IMR-90 (cell line): ENCODE results near the gene TRAT1. TPM values are rescaled to one million over a fixed set of nuclear protein-coding genes. Genes with fewer than 3 reads are reported as not detected.

Source experiments
- ATAC-seq: fragments of 200-7000 bp; cut with Tn5 transposase; 2 replicates; pipeline ENCODE4 v1.9.1; 2020; ENCODE audit warnings: low read depth, mild to moderate bottlenecking, moderate library complexity
- BruUV-seq: library from RNA; stranded (reverse); fragments of 400-500 nt; replicated peaks from 2 replicates; lab custom pipeline; 2021; lab: Mats Ljungman, UMichigan
- CTCF ChIA-PET: fragments of 300-600 bp; formaldehyde crosslinking; extraction: SDS; loops from one replicate; lab custom pipeline; 2021; ENCODE audit warnings: antibody characterized with exemption; lab: Yijun Ruan, JAX
- POLR2A ChIA-PET: fragments of 300-600 bp; sonication (Branson Sonifier 250); formaldehyde crosslinking; loops from one replicate; lab custom pipeline; 2022; ENCODE audit warnings: antibody characterized with exemption; ENCODE audit not compliant: unreplicated experiment; lab: Charles Lee
- DNase-seq: peaks from one replicate; pipeline ENCODE4 v3.0.0; 2013
- H2AFZ ChIP-seq: replicated peaks from 2 replicates; pipeline ENCODE3; 2013; ENCODE audit warnings: low read length, mild to moderate bottlenecking; ENCODE audit not compliant: poor library complexity
- H2AK5ac ChIP-seq: 2 replicates; pipeline ENCODE4 v1.6.1; 2013; ENCODE audit warnings: low read depth, low read length, inconsistent platforms
- H2AK9ac ChIP-seq: replicated peaks from 2 replicates; pipeline ENCODE3; 2013; ENCODE audit warnings: mild to moderate bottlenecking, low read depth, low read length, moderate library complexity; ENCODE audit not compliant: poor library complexity
- H2BK120ac ChIP-seq: 2 replicates; pipeline ENCODE4 v1.6.1; 2013; ENCODE audit warnings: low read depth, low read length, inconsistent platforms
- H2BK15ac ChIP-seq: 3 replicates; pipeline ENCODE4 v1.6.1; 2013; ENCODE audit warnings: low read depth, low read length, inconsistent platforms
- H2BK20ac ChIP-seq: 2 replicates; pipeline ENCODE4 v1.6.1; 2013; ENCODE audit warnings: low read depth, mild to moderate bottlenecking, inconsistent platforms, low read length, moderate library complexity
- H2BK5ac ChIP-seq: 2 replicates; pipeline ENCODE4 v1.6.1; 2013; ENCODE audit warnings: mild to moderate bottlenecking, low read depth, low read length, inconsistent platforms; ENCODE audit not compliant: poor library complexity, severe bottlenecking
- H3K14ac ChIP-seq: replicated peaks from 2 replicates; pipeline ENCODE4 v1.6.1; 2013; ENCODE audit warnings: low read depth, low read length, inconsistent platforms
- H3K18ac ChIP-seq: 2 replicates; pipeline ENCODE4 v1.6.1; 2013; ENCODE audit warnings: low read depth, low read length, control low read depth
- H3K23ac ChIP-seq: 2 replicates; pipeline ENCODE4 v1.6.1; 2013; ENCODE audit warnings: low read depth, low read length, inconsistent platforms
- H3K27ac ChIP-seq: 2 replicates; pipeline ENCODE4 v1.5.1; 2013; ENCODE audit warnings: mild to moderate bottlenecking, control low read depth, low read length; ENCODE audit not compliant: insufficient read depth
- H3K27me3 ChIP-seq: 2 replicates; pipeline ENCODE4 v1.6.1; 2013; ENCODE audit warnings: low read length; ENCODE audit not compliant: control insufficient read depth, insufficient read depth
- H3K36me3 ChIP-seq: 2 replicates; pipeline ENCODE4 v1.6.1; 2013; ENCODE audit warnings: low read length, mixed read lengths; ENCODE audit not compliant: control insufficient read depth, insufficient read depth
- H3K4ac ChIP-seq: 2 replicates; pipeline ENCODE4 v1.6.1; 2013; ENCODE audit warnings: low read depth, low read length, inconsistent platforms
- H3K4me1 ChIP-seq: 2 replicates; pipeline ENCODE4 v1.6.1; 2013; ENCODE audit warnings: low read length, mixed read lengths; ENCODE audit not compliant: control insufficient read depth, insufficient read depth
- H3K4me2 ChIP-seq: 2 replicates; pipeline ENCODE4 v1.6.1; 2013; ENCODE audit warnings: low read depth, mild to moderate bottlenecking, control low read depth, low read length, moderate library complexity
- H3K4me3 ChIP-seq: 2 replicates; pipeline ENCODE4 v1.5.1; 2013; ENCODE audit warnings: low read depth, mild to moderate bottlenecking, control low read depth, low read length, moderate library complexity; ENCODE audit not compliant: insufficient read depth
- H3K56ac ChIP-seq: 2 replicates; pipeline ENCODE4 v1.6.1; 2013; ENCODE audit warnings: low read length, inconsistent platforms; ENCODE audit not compliant: insufficient read depth; ENCODE audit errors: extremely low read depth
- H3K79me1 ChIP-seq, 2 experiments: 2 replicates each; pipeline ENCODE4 v1.6.1; 2013; ENCODE audit warnings: low read length in 2 of 2, inconsistent platforms in 1 of 2, low read depth in 1 of 2
- H3K9ac ChIP-seq: 2 replicates; pipeline ENCODE4 v1.6.1; 2013; ENCODE audit warnings: low read depth, low read length, control low read depth
- H3K9me1 ChIP-seq: 2 replicates; pipeline ENCODE4 v1.6.1; 2013; ENCODE audit warnings: low read length, inconsistent platforms; ENCODE audit not compliant: insufficient read depth
- H3K9me3 ChIP-seq: 2 replicates; pipeline ENCODE4 v1.6.1; 2013; ENCODE audit warnings: low read length; ENCODE audit not compliant: control insufficient read depth, insufficient read depth
- H4K20me1 ChIP-seq: 2 replicates; pipeline ENCODE4 v1.6.1; 2013; ENCODE audit warnings: low read length, inconsistent platforms; ENCODE audit not compliant: insufficient read depth
- H4K5ac ChIP-seq: 2 replicates; pipeline ENCODE4 v1.6.1; 2013; ENCODE audit warnings: mild to moderate bottlenecking, low read depth, low read length, control low read depth
- H4K8ac ChIP-seq, 2 experiments: 2 replicates each; pipeline ENCODE4 v1.6.1; 2013; ENCODE audit warnings: low read depth in 2 of 2, low read length in 2 of 2, control low read depth in 1 of 2, inconsistent platforms in 1 of 2
- H4K91ac ChIP-seq: 2 replicates; pipeline ENCODE4 v1.6.1; 2013; ENCODE audit warnings: low read depth, low read length, inconsistent platforms; ENCODE audit not compliant: insufficient read depth
- MXI1 ChIP-seq: IDR thresholded peaks from 2 replicates; pipeline ENCODE4 v1.6.1; 2012; ENCODE audit warnings: low read depth, mild to moderate bottlenecking, low read length, moderate library complexity, borderline replicate concordance
- RFX5 ChIP-seq: IDR thresholded peaks from 2 replicates; pipeline ENCODE4 v1.8.0; 2012; ENCODE audit warnings: low read depth, mild to moderate bottlenecking, low read length, moderate library complexity
- WGBS, 2 experiments: methylation state at CpG; one replicate each; pipeline versions ENCODE4 v1.1.5 to v1.1.7; 2013; ENCODE audit warnings: missing lambda C conversion rate in 2 of 2; ENCODE audit not compliant: insufficient read length in 1 of 2; ENCODE audit errors: extremely low coverage in 2 of 2; 5-methylcytosine and 5-hydroxymethylcytosine counted together
- dilution Hi-C: fragments of 300-500 bp; cut with HindIII; formaldehyde crosslinking; loops from one replicate; pipeline ENCODE4 v1.14.3; 2018; ENCODE audit warnings: low sequenced_read_pairs; ENCODE audit not compliant: unreplicated experiment
- in situ Hi-C: fragments of 300-500 bp; cut with MboI; formaldehyde crosslinking; loops from 3 replicates; pipeline ENCODE4 v1.14.3; 2019; ENCODE audit warnings: low sequenced_read_pairs, inconsistent platforms, mixed read lengths
- intact Hi-C: fragments of 100-400 bp; cut with micrococcal nuclease; formaldehyde crosslinking; loops from 2 replicates; pipeline ENCODE4 v1.10.0; 2022
- polyA plus RNA-seq, 3 experiments: library from polyadenylated mRNA; depleted of rRNA; stranded (reverse); fragments of >200 nt; gene quantifications; 2 replicates each; pipeline ENCODE4 v1.2.3, GENCODE V29; 2012; ENCODE audit warnings: low replicate concordance in 1 of 3
- total RNA-seq: library from RNA; depleted of rRNA; stranded (reverse); fragments of >200 nt; gene quantifications from 2 replicates; pipeline ENCODE4 v1.2.3, GENCODE V29; 2012
- TF ChIP-seq, protein P1 (sequence below): conservative IDR thresholded peaks from 2 replicates; pipeline ENCODE4 v1.5.1; 2012; ENCODE audit warnings: mild to moderate bottlenecking, low read depth, low read length, improper control_type of control experiment

The TRAT1 gene
- total and polyA plus RNA-seq, 2 of the 4 experiments (the other 2 are of a cell fraction): not detected

DNA sequence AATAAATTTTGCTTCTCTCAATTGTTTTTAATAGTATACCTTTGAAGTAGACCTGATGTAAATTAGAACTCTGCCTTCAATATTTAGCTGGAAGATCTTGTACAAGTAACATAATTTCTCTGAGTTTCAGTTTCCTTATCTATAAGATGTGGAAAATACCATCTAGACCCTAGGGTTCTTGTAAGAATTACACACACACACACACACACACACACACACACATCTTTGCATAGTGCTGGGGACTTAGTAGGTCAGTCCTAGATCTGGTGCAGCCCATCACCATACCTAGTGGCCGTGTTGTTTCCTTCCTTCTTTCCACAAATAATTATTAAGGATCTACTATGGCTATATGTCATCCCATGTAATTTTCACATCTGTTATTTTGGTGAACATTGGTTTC lies 11.0 kb downstream of the TRAT1 start:
- H3K9ac ChIP-seq: no peak overlapping the region
- no peak overlapping the region for H4K91ac ChIP-seq
- H3K18ac ChIP-seq: no peak overlapping the region
- no peaks in the 10 kb centered on the region for H3K79me1 ChIP-seq
- in situ Hi-C loops: no loop called here
- no peaks in the 10 kb centered on the region for H3K9me3 ChIP-seq
- H4K5ac ChIP-seq: no peak overlapping the region
- no peak overlapping the region for H3K4me3 ChIP-seq
- no peak overlapping the region for H3K4ac ChIP-seq
- no CpG with 5 or more reads among the region's 1 CpG for WGBS, 2 experiments
- BruUV-seq: no TSS peak
- no peak overlapping the region for H2BK20ac ChIP-seq
- no peak overlapping the region for H3K27ac ChIP-seq
- no peak for ATAC-seq
- no peak overlapping the region for H4K8ac ChIP-seq
- no peaks in the 10 kb centered on the region for H3K27me3 ChIP-seq
- TF ChIP-seq, protein P1, sequence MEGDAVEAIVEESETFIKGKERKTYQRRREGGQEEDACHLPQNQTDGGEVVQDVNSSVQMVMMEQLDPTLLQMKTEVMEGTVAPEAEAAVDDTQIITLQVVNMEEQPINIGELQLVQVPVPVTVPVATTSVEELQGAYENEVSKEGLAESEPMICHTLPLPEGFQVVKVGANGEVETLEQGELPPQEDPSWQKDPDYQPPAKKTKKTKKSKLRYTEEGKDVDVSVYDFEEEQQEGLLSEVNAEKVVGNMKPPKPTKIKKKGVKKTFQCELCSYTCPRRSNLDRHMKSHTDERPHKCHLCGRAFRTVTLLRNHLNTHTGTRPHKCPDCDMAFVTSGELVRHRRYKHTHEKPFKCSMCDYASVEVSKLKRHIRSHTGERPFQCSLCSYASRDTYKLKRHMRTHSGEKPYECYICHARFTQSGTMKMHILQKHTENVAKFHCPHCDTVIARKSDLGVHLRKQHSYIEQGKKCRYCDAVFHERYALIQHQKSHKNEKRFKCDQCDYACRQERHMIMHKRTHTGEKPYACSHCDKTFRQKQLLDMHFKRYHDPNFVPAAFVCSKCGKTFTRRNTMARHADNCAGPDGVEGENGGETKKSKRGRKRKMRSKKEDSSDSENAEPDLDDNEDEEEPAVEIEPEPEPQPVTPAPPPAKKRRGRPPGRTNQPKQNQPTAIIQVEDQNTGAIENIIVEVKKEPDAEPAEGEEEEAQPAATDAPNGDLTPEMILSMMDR: no peak
- TF ChIP-seq RFX5 (no peak), MXI1 (no peak)
- H3K9me1 ChIP-seq: no peaks in the 10 kb centered on the region
- H2AK9ac ChIP-seq: no peak overlapping the region
- H3K56ac ChIP-seq: no peak overlapping the region
- H3K4me1 ChIP-seq: no peaks in the 10 kb centered on the region
- H3K23ac ChIP-seq: no peak overlapping the region
- H4K20me1 ChIP-seq: no peaks in the 10 kb centered on the region
- H2BK15ac ChIP-seq: no peak overlapping the region
- intact Hi-C loops: no loop called here
- POLR2A ChIA-PET: no interaction called here
- H2BK5ac ChIP-seq: no peak overlapping the region
- dilution Hi-C loops: no loop called here
- no peak for DNase-seq
- H3K4me2 ChIP-seq: no peak overlapping the region
- H2AK5ac ChIP-seq: no peak overlapping the region
- H3K14ac ChIP-seq: no peak overlapping the region
- H2AFZ ChIP-seq: no peak overlapping the region
- H2BK120ac ChIP-seq: no peak overlapping the region
- CTCF ChIA-PET: no interaction called here
- H3K36me3 ChIP-seq: no peaks in the 10 kb centered on the region
